HEK293T (cell line): ENCODE data around the gene LAMB1.

Source experiments
- ARNT ChIP-seq: fragments of 450-650 bp; IDR thresholded peaks from 2 replicates; pipeline ENCODE4 v1.6.1; 2017; ENCODE audit warnings: mild to moderate bottlenecking
- BHLHE40 ChIP-seq: fragments of 450-650 bp; IDR thresholded peaks from 2 replicates; pipeline ENCODE4 v1.6.1; 2016; ENCODE audit warnings: mild to moderate bottlenecking, moderate library complexity, borderline replicate concordance
- ELF4 ChIP-seq: fragments of 450-650 bp; IDR thresholded peaks from 2 replicates; pipeline ENCODE4 v1.6.1; 2017; ENCODE audit warnings: antibody characterized with exemption
- FOXK2 ChIP-seq: fragments of 450-650 bp; IDR thresholded peaks from 2 replicates; pipeline ENCODE4 v1.6.1; 2016; ENCODE audit warnings: mild to moderate bottlenecking
- FOXM1 ChIP-seq: fragments of 450-650 bp; IDR thresholded peaks from 2 replicates; pipeline ENCODE4 v1.6.1; 2017; ENCODE audit warnings: mild to moderate bottlenecking, borderline replicate concordance
- NFRKB ChIP-seq: fragments of 450-650 bp; IDR thresholded peaks from 2 replicates; pipeline ENCODE4 v1.6.1; 2016; ENCODE audit warnings: mild to moderate bottlenecking, moderate library complexity
- SP1 ChIP-seq: fragments of 450-650 bp; IDR thresholded peaks from 2 replicates; pipeline ENCODE4 v1.6.1; 2017
- TARDBP ChIP-seq: fragments of 450-650 bp; IDR thresholded peaks from 2 replicates; pipeline ENCODE4 v1.6.1; 2016
- ZNF384 ChIP-seq: fragments of 450-650 bp; IDR thresholded peaks from 2 replicates; pipeline ENCODE4 v1.6.1; 2016

- TF ChIP-seq ELF4 (no peak), BHLHE40 (no peak), FOXM1 (no peak), ARNT (no peak), NFRKB (no peak), ZNF384 (no peak), SP1 (no peak), FOXK2 (no peak), TARDBP (no peak)
Observed at GRCh38 chr7:107977048-107977447, 25.9 kb downstream of the LAMB1 start.
